22Rv1 (cell line): ENCODE measurements around the gene GNA15.

Experiments
- ZFX ChIP-seq: fragments of 450-650 bp; IDR thresholded peaks from 2 replicates; pipeline ENCODE4 v1.6.1; 2017; ENCODE audit warnings: antibody characterized with exemption, borderline replicate concordance
- TF ChIP-seq, protein P1 (sequence below): fragments of 450-650 bp; IDR thresholded peaks from 2 replicates; pipeline ENCODE4 v1.5.1; 2017; ENCODE audit warnings: mild to moderate bottlenecking

DNA sequence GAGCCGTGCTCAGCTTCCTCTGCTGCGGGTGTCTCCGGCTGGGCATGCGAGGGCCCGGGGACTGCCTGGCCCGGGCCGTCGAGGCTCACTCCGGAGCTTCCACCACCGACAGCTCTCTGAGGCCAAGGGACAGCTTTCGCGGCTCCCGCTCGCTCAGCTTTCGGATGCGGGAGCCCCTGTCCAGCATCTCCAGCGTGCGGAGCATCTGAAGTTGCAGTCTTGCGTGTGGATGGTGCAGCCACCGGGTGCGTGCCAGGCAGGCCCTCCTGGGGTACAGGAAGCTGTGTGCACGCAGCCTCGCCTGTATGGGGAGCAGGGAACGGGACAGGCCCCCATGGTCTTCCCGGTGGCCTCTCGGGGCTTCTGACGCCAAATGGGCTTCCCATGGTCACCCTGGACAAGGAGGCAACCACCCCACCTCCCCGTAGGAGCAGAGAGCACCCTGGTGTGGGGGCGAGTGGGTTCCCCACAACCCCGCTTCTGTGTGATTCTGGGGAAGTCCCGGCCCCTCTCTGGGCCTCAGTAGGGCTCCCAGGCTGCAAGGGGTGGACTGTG is 44.0 kb downstream of the GNA15 start:
- TF ChIP-seq, protein P1, sequence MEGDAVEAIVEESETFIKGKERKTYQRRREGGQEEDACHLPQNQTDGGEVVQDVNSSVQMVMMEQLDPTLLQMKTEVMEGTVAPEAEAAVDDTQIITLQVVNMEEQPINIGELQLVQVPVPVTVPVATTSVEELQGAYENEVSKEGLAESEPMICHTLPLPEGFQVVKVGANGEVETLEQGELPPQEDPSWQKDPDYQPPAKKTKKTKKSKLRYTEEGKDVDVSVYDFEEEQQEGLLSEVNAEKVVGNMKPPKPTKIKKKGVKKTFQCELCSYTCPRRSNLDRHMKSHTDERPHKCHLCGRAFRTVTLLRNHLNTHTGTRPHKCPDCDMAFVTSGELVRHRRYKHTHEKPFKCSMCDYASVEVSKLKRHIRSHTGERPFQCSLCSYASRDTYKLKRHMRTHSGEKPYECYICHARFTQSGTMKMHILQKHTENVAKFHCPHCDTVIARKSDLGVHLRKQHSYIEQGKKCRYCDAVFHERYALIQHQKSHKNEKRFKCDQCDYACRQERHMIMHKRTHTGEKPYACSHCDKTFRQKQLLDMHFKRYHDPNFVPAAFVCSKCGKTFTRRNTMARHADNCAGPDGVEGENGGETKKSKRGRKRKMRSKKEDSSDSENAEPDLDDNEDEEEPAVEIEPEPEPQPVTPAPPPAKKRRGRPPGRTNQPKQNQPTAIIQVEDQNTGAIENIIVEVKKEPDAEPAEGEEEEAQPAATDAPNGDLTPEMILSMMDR: no peak
- no peak for TF ChIP-seq ZFX
